Measurements from ENCODE around the gene MKKS. TPM values are rescaled to one million over a fixed set of nuclear protein-coding genes. Genes with fewer than 3 reads are reported as not detected.
A peak's percentile ranks its signal among the peaks of the same experiment; 100 is the strongest.

MKKS gene
- total and polyA plus RNA-seq, 2 of the 13 experiments (the other 11 are each of a cell fraction or from before 2014, with no cell fraction given): 26.7 to 34.5 TPM

GRCh38 chr20:10434832-10435812, 1.1 kb upstream of the MKKS start, which contains the start of gene SLX4IP (continued):
- TF ChIP-seq ZNF7 (CRISPR knock-in tag; IDR thresholded peaks at IDR 0.05) (no peak), ZNF446 (CRISPR knock-in tag; IDR thresholded peaks at IDR 0.05) (no peak; the same call in 1 of the 2 replicates), ZNF629 (CRISPR knock-in tag; conservative IDR thresholded peaks at IDR 0.05) (no peak), TEAD3 (CRISPR knock-in tag; optimal IDR thresholded peaks at IDR 0.05; ENCODE audit: borderline replicate concordance) (peak; percentile 67), NR3C1 (CRISPR knock-in tag; IDR thresholded peaks at IDR 0.05) (no peak), SOX13 (IDR thresholded peaks at IDR 0.05) (no peak), SOX13 (CRISPR knock-in tag; conservative IDR thresholded peaks at IDR 0.05 in 1 of 2, IDR thresholded peaks at IDR 0.05 in 1 of 2) (peak in 1 of 2 experiments; percentile 15; a peak in 2 of 4 replicates), ZNF335 (CRISPR knock-in tag; IDR thresholded peaks at IDR 0.05) (peak; percentile 97), FOXA1 (IDR thresholded peaks at IDR 0.05) (no peak), FOXA1 (CRISPR knock-in tag; IDR thresholded peaks at IDR 0.05) (no peak; the same call in 1 of the 2 replicates), MBNL3 (CRISPR knock-in tag; conservative IDR thresholded peaks at IDR 0.05) (no peak), ERF (CRISPR knock-in tag; IDR thresholded peaks at IDR 0.05) (peak; percentile 27; the same call in 1 of the 2 replicates), FOXO4 (CRISPR knock-in tag; conservative IDR thresholded peaks at IDR 0.05) (0 out of 2 replicates have a peak, but pooled peaks have one; percentile 77), ZFYVE20 (CRISPR knock-in tag; IDR thresholded peaks at IDR 0.05; ENCODE audit: borderline replicate concordance, low read depth) (no peak), HIC2 (CRISPR knock-in tag; IDR thresholded peaks at IDR 0.05; ENCODE audit: low read depth) (no peak), ZNF225 (CRISPR knock-in tag; IDR thresholded peaks at IDR 0.05) (peak; percentile 73; the same call in 1 of the 2 replicates), SIX4 (CRISPR knock-in tag; IDR thresholded peaks at IDR 0.05) (no peak; the same call in 1 of the 2 replicates), JUND (CRISPR knock-in tag; IDR thresholded peaks at IDR 0.05) (peak; percentile 59)
- TF ChIP-seq, protein P1, sequence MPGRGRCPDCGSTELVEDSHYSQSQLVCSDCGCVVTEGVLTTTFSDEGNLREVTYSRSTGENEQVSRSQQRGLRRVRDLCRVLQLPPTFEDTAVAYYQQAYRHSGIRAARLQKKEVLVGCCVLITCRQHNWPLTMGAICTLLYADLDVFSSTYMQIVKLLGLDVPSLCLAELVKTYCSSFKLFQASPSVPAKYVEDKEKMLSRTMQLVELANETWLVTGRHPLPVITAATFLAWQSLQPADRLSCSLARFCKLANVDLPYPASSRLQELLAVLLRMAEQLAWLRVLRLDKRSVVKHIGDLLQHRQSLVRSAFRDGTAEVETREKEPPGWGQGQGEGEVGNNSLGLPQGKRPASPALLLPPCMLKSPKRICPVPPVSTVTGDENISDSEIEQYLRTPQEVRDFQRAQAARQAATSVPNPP (CRISPR knock-in tag; IDR thresholded peaks at IDR 0.05): peak; percentile 63; the same call in 1 of the 2 replicates
- TF ChIP-seq, protein P2, sequence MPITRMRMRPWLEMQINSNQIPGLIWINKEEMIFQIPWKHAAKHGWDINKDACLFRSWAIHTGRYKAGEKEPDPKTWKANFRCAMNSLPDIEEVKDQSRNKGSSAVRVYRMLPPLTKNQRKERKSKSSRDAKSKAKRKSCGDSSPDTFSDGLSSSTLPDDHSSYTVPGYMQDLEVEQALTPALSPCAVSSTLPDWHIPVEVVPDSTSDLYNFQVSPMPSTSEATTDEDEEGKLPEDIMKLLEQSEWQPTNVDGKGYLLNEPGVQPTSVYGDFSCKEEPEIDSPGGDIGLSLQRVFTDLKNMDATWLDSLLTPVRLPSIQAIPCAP (CRISPR knock-in tag; IDR thresholded peaks at IDR 0.05; ENCODE audit: low read depth): no peak; the same call in 1 of the 2 replicates
- TF ChIP-seq, protein P3, sequence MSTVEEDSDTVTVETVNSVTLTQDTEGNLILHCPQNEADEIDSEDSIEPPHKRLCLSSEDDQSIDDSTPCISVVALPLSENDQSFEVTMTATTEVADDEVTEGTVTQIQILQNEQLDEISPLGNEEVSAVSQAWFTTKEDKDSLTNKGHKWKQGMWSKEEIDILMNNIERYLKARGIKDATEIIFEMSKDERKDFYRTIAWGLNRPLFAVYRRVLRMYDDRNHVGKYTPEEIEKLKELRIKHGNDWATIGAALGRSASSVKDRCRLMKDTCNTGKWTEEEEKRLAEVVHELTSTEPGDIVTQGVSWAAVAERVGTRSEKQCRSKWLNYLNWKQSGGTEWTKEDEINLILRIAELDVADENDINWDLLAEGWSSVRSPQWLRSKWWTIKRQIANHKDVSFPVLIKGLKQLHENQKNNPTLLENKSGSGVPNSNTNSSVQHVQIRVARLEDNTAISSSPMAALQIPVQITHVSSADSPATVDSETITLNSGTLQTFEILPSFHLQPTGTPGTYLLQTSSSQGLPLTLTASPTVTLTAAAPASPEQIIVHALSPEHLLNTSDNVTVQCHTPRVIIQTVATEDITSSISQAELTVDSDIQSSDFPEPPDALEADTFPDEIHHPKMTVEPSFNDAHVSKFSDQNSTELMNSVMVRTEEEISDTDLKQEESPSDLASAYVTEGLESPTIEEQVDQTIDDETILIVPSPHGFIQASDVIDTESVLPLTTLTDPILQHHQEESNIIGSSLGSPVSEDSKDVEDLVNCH (CRISPR knock-in tag; IDR thresholded peaks at IDR 0.05): no peak
- TF ChIP-seq, protein P4, sequence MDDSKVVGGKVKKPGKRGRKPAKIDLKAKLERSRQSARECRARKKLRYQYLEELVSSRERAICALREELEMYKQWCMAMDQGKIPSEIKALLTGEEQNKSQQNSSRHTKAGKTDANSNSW (CRISPR knock-in tag; IDR thresholded peaks at IDR 0.05; ENCODE audit: borderline replicate concordance): no peak

Measured in HepG2 (cell line).